ENCODE measurements around the gene MMD2. TPM values are rescaled to one million over a fixed set of nuclear protein-coding genes. Genes with fewer than 3 reads are reported as not detected.

The MMD2 gene
- total RNA-seq, 1 donor from 2014 or later, result not detected

DNA sequence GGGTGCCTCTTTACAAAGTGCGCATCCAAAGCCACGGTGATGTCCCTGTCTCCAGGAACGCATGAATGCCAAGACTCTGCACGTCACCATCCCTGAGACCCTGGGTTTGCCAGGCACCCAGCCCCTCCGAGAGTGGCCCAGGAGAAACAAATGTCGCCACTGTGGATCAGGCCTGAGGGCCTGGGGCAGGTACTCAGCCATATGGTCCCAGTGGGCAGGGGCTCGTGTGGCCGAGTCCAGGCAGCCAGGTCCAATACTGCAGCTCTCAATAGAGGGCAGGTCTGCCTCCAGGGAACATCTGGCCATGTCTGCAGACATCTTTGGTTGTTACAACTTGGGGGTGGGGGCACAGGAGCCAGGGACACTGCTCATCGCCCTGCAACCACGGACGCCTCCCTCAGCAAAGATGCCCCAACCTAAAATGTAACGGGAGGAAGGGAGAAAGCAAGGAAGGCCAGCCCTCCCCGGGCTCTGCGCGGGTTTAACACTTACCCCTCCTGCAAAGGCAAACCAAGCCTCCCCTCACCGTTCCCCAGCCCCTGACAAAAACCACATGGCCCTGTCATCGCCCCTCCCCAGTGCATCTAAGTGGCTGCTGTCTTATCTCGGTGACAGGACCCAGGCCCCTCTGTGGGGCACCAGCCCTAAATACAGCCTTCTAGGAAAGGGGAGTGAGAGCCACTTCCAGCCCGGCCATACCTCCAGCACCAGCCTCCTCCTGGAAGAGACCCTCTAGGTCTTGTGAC, 86.9 kb downstream of the MMD2 start:
- peak; percentile 88 for DNase-seq (ENCODE audit: low spot score)

DNA sequence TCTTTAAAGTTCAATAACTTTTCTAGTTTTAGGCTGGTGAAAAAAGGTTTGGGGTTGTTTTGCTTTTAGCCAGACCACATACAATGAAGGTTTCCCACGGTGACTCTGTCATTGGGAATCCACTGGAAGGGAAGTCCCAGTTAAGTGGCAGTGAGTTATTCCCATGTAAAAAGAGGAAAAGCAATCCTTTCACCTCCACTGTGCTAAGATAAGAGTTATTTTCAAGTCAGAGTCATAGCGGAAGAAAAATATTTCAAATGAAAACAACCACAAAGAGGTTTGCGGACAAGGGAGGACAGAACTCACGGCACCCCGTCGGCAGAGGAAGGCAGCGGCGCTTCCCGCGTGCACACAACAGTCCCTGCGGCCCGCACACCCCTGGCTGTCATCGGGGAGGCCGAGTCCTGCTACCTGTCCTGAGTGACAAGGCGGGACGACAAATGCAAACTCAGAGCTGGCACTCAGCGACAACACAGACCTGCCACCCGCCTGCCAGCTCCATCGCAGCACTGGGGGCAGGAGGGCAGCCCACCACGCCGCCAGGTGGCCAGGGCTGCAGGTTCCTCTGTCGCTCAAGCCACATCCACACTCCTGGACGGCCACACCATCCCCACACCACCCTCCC, 87.8 kb downstream of the MMD2 start:
- DNase-seq (ENCODE audit: low spot score), result peak; percentile 43

DNA sequence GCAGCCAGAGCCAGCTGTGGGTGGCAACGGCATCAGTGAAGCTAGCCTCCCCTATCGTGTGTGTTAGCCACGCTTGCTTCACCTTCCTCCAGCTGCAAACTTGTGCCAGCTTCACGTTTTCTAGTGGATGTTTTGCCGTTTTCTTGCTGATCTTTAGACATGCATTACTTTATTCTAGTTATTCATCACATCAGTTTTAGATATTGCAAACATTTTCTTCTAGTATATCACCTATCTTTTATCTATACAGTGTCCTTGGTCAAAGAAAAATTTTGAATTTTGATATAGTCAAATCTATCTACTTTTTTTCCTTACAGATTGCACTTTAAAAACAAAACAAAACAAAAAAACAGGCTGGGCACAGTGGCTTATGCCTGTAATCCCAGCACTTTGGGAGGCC, 90.5 kb downstream of the MMD2 start:
- no peak for DNase-seq (ENCODE audit: low spot score)

DNA sequence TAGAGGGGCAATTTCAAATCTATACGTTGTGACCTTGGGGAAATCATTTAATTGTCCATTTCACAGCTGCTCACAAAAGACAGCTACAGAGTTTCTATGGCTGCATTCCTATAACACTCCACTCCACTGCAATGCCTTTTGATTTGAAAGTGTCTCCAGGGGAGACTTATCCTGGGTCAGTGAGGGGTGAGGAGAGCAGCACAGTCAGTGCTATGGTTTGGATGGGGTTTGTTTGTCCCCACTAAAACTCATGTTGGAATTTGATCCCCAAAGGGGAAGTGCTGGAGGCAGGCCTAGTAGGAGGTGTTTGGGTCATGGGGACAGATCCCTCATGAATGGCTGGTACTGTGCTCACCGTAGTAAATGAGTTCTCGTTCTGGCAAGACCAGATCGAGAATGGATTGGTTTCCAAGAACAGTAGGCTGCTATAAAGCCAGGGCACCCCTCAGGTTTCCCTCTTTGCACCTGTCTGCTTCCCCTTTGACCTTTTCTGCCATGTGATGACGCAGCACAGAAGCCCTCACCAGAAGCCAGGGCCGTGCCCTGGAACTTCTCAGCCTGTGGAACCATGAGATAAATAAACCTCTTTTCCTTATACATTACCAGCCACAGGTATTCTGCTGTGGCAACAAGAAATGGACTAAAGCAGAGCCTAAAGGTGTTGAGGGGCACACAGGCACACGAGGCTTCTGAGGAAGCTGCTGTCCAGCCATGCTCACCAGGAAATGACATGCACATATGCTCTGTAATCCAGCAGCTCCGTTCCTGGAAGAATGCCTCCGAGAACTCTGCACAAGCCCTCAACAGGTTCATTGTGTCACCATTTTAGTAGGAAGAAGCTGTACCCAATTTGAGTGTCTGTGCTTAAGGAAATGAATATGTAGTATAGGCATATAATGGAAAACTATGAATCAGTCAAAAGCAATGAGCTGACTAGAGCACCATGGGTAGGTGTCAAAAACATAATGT, 92.2 kb downstream of the MMD2 start:
- DNase-seq (ENCODE audit: low spot score), result peak; percentile 57

DNA sequence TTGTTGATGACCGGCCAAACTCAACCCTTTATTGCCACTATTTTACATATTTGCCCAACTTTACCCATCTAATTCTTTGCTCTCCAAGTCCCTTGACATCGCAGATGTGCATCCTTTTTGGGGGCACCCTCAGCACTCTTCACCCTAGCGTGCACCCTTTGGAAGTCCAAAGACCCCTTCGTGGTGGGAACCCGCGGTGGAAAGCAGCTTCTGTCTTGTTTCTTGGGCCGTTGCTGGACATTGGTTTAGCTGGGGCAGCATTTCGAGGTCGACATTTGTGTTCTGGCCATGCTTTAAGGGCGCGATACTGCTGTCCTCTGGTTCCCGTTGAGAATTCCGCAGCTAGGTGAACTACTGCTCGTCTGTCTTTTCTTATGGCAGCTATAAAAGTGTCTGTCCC, 96.8 kb downstream of the MMD2 start:
- peak; percentile 64 for DNase-seq (ENCODE audit: low spot score)

DNA sequence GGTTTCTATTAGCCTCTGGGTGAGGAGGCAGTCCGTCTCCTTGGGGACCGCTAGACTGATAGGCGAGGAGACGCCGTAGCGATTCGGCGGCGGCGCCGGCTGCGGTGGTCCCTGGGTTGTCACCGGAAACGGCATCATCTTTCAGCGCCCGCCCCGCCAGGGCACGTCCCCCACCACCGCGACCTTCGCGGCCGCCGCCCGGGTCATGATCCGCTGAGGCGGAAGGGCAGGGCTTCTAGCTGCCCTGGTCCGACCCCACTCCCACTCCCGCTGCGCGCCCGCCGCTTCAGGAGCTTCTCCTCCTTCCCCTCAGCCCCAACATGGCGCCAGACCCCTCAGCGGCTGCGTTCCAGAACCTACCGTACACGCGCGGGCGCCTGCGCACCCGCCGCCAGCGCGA, 97.3 kb downstream of the MMD2 start, which contains the start of gene PAPOLB:
Gene PAPOLB, minus strand, starts transcription at position 358 of the 400 bp plus-strand sequence. Its CDS starts 220 bp downstream, at position 138.
- DNase-seq (ENCODE audit: low spot score), result peak; percentile 81

DNA sequence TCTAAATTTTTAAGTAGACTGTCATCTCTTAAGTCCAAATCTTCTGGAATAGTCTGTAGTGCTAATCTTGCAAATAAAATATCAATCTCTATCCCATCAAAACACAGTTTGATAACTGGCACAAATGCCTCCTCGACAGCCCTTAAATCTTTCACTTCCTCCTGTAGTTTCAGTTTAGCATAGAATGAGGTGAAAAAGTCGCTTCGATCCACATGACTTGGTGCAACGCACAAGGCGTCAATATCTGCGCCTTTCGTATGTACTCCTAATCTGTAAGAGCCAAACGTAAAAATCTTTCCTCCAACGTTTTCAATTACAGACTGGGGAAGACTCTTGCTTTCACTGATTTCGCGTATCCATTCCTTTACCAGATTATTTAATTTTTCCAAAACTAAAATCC, 97.8 kb downstream of the MMD2 start:
- peak; percentile 9 for DNase-seq (ENCODE audit: low spot score)

DNA sequence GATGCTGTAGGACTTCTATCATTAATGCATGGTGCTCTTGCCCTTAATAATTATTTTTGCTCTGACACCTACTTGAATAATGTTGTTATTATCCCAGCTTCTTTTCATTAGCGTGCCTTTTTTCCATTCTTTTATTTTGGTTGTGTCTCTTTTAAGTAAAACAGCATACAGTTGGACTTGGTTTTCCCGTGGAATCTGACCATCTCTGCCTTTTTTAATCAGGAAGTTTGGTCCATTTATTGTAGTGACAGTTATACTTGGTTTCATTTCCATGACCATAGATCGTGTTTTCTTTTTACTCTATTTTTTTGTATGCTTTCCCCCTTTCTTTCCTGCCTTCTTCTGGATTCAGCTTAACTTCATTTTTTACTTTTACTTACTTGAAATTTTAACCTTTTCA, 101.8 kb downstream of the MMD2 start:
- DNase-seq (ENCODE audit: low spot score), result no peak

DNA sequence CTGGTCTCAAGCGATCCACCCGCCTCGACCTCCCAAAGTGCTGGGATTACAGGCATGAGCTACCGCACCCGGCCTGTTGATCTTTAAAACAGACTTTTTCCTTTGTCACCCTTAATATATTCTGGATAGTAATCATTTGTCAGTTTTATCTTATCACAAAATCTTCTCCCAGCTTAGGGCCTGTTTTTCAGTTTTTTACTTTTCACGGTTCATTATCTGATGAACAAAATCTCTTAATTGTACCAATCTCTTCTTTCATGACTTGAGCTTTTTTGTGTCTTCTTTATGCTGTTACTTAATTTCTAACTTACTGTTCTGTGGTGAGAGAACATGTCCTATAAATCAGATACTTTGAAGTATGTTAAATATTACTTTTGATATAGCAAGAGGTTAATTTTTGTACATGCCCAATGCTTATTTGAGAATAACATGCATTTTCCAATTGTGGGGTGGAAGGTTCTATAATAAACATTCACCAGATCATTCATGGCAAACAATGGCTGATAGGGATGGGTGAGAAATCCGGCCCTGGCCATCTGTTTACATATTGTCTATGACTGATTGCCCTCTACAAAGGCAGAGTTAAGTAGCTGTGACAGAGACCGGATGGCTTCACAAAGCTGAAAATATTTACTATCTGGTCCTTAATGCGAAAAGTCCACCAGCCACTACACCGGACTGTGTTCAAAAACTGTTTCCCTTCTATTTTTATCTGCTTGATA, 102.5 kb downstream of the MMD2 start:
- DNase-seq (ENCODE audit: low spot score), result no peak

Other genes with a start within 250 kb of the MMD2 start
- 37.6 TPM for gene AP5Z1, start 183.6 kb downstream of the MMD2 start, total RNA-seq
- 0.22 TPM for gene PAPOLB, start 97.2 kb downstream of the MMD2 start, total RNA-seq
- gene RADIL, start 75.5 kb downstream of the MMD2 start, total RNA-seq, result 6.1 TPM
- gene RBAK, start 86.7 kb upstream of the MMD2 start, total RNA-seq, result 9.8 TPM
- 65.9 TPM for gene WIPI2, start 231.0 kb upstream of the MMD2 start, total RNA-seq

Measured in mesenteric fat pad (tissue), 1 donor.